SJCRH30 (cell line): ENCODE data around the gene CUEDC2. TPM values are rescaled to one million over a fixed set of nuclear protein-coding genes. Genes with fewer than 3 reads are reported as not detected.

Experiments used
- DNase-seq, 2 experiments: peaks; one replicate each; pipeline ENCODE4 v3.0.0-alpha.2; 2015 to 2020
- H3K27ac ChIP-seq: fragments of 250-450 bp; sonication (Bioruptor Pico); 2 replicates; pipeline ENCODE4 v1.5.1; 2020; ENCODE audit warnings: mild to moderate bottlenecking, moderate library complexity
- H3K27me3 ChIP-seq: fragments of 250-450 bp; sonication (Bioruptor Pico); 2 replicates; pipeline ENCODE4 v1.5.1; 2020; ENCODE audit warnings: mild to moderate bottlenecking, moderate library complexity
- H3K36me3 ChIP-seq: fragments of 250-450 bp; sonication (Bioruptor Pico); 2 replicates; pipeline ENCODE4 v1.5.1; 2020; ENCODE audit warnings: mild to moderate bottlenecking, moderate library complexity
- H3K4me1 ChIP-seq: fragments of 250-450 bp; sonication (Bioruptor Pico); 2 replicates; pipeline ENCODE4 v1.5.1; 2020; ENCODE audit warnings: mild to moderate bottlenecking, moderate library complexity
- H3K4me3 ChIP-seq: fragments of 250-450 bp; sonication (Bioruptor Pico); 2 replicates; pipeline ENCODE4 v1.5.1; 2020; ENCODE audit warnings: mild to moderate bottlenecking, moderate library complexity
- H3K9me3 ChIP-seq: fragments of 250-450 bp; sonication (Bioruptor Pico); replicated peaks from 2 replicates; pipeline ENCODE4 v1.5.1; 2020; ENCODE audit warnings: mild to moderate bottlenecking, moderate library complexity
- total RNA-seq: library from RNA; depleted of rRNA; stranded (reverse); fragments of >200 nt; shearing (Covaris generic); gene quantifications from 2 replicates; pipeline ENCODE4 v1.2.3, GENCODE V29; 2014

Gene CUEDC2
- total RNA-seq, 1 experiment from 2014 or later: 101 TPM

DNA sequence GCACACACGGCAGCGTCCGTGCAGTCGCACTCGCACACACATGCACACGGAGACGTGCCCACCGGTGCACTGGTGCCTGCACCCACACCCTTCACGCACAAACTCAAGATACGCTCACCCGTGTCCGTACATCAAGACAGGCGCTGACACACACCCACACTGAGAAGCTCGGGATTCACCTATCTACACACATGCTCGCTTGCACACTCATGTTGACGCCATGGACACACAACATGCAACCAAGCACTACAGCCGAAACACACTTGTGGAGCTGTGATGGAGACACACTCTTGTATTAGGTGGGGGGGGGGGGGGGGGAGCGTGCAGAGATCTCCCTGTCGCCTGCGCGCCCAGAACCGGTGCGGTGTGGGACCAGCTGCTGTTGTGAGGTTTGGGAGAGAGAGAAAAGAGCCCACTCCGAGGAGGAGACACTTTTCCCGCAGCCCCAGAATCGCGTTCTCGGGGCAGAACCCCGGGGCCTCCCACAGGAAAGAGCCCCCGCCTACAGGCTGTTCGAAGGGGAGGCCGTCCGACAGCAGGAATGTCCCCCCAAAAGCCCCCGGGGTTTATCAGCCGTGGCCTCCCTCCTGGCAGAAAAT lies 37.5 kb downstream of the CUEDC2 start:
- peaks cover 8% of the 10 kb centered on the region; the same call in 1 of the 2 replicates for H3K4me1 ChIP-seq
- no peaks in the 10 kb centered on the region for H3K9me3 ChIP-seq
- peak overlapping the region; percentile 45 for H3K27ac ChIP-seq
- H3K27me3 ChIP-seq: no peaks in the 10 kb centered on the region
- H3K4me3 ChIP-seq: peak overlapping the region; percentile 83
- no peaks in the 10 kb centered on the region for H3K36me3 ChIP-seq
- DNase-seq: peak; percentile 73 to 75

DNA sequence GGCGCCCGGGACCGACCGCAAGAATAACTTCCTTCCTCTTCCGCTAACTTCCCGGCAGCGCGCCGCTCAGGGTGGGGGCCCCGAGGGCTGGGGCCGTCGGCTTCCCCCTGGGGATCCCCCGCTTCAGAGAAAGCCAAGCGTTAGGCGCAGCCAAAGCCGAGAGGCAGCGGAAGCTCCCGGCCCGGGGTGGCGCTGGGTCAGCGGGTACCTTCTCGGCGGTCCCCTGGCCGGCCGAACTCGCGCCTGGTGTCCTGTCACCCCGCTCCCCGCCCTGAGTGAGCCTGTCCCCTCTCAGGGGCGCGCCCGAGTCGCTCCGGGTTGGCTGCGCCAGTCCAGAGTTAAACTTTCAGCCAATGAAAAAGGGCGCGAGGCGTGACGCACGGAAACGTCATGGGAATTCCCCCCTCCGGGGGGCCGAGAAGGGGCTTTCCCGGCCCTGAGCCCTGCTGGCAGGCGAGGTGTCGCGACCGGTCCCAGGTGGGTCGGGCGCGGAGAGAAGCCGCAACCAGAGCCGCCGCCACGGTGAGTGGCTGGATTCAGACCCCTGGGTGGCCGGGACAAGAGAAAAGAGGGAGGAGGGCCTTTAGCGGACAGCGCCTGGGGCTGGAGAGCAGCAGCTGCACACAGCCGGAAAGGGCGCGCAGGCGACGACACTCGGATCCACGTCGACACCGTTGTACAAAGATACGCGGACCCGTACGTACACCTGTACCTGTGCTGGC lies 38.1 kb downstream of the CUEDC2 start:
- Histone ChIP-seq H3K4me3 (peak overlapping the region; percentile 83), H3K9me3 (no peaks in the 10 kb centered on the region), H3K27ac (peak overlapping the region; percentile 45), H3K27me3 (no peaks in the 10 kb centered on the region), H3K4me1 (peaks cover 8% of the 10 kb centered on the region; the same call in 1 of the 2 replicates), H3K36me3 (no peaks in the 10 kb centered on the region)
- peak; percentile 99 for DNase-seq

DNA sequence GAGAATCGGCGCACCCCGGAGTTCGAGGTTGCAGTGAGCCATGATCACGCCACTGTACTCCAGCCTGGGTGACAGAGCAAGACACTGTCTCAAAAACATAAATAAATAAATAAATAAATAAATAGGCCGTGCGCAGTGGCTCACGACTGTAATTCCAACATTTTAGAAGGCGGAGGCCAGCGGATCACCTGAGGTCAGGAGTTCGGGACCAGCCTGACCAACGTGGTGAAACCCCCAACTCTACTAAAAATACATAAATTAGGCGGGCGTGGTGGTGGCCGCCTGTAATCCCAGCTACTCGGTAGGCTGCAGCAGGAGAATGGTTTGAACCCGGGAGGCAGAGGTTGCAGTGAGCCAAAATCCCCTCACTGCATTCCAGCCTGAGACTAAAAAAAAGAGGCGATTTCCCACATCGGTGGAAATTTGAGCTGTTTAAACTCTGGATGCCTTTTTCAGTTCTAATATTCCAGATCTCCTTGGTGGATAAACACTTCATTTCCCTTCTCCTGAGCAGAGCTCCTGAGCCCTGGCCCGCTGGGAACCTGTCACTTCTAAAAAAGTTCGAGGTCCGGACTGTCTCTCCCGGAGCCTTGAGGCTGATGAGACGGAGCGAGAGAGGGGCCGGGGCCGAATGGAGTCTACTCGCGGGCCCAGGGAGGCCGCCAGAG lies 38.8 kb downstream of the CUEDC2 start:
- Histone ChIP-seq H3K9me3 (no peaks in the 10 kb centered on the region), H3K27ac (peak overlapping the region; percentile 45; the same call in 1 of the 2 replicates), H3K4me3 (peak overlapping the region; percentile 83), H3K4me1 (peaks cover 8% of the 10 kb centered on the region; the same call in 1 of the 2 replicates), H3K27me3 (no peaks in the 10 kb centered on the region), H3K36me3 (no peaks in the 10 kb centered on the region)
- no peak for DNase-seq

DNA sequence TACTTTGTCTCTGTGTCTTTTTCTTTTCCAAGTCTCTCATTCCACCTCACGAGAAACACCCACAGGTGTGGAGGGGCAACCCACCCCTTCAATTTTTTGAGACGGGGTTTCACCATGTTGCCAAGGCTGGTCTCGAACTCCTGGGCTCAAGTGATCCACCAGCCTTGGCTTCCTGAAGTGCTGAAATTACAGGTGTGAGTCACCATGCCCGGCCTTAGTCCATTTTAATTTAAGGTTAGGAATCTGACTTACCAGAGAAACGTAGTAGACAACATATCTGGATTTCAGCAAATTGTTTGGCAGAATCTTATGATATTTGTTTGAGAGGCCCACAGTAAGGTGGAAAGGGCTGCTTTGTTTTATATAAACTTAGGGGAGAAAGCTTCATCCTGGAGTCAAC lies 40.1 kb downstream of the CUEDC2 start:
- H3K9me3 ChIP-seq: no peaks in the 10 kb centered on the region
- no peak overlapping the region for H3K27ac ChIP-seq
- no peak overlapping the region for H3K4me3 ChIP-seq
- H3K4me1 ChIP-seq: peaks cover 8% of the 10 kb centered on the region; the same call in 1 of the 2 replicates
- DNase-seq: no peak
- H3K36me3 ChIP-seq: no peaks in the 10 kb centered on the region
- H3K27me3 ChIP-seq: no peaks in the 10 kb centered on the region

DNA sequence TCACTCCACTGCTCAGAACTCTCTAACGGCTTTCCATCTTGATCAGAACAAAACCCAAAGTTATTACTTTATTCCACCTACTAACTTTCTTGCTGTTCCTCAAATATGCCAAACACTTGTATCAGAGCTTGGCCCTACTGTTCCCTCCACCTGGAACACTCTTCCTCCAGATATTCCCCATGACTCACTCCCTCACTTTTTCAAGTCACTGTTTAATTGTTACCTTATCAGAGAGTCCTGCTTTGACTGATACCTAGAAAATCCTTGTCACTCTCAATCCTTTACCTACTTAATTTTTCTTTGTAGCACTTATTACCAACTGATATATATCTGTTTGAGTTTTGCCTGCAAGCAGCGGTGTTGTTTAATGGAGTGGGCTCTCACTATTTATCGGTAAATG lies 42.5 kb downstream of the CUEDC2 start:
- Histone ChIP-seq H3K4me1 (0 out of 2 replicates have a peak, but pooled peaks cover 3% of the 10 kb centered on the region), H3K4me3 (no peak overlapping the region), H3K27me3 (no peaks in the 10 kb centered on the region), H3K9me3 (no peaks in the 10 kb centered on the region), H3K36me3 (no peaks in the 10 kb centered on the region), H3K27ac (no peak overlapping the region)
- DNase-seq: no peak

DNA sequence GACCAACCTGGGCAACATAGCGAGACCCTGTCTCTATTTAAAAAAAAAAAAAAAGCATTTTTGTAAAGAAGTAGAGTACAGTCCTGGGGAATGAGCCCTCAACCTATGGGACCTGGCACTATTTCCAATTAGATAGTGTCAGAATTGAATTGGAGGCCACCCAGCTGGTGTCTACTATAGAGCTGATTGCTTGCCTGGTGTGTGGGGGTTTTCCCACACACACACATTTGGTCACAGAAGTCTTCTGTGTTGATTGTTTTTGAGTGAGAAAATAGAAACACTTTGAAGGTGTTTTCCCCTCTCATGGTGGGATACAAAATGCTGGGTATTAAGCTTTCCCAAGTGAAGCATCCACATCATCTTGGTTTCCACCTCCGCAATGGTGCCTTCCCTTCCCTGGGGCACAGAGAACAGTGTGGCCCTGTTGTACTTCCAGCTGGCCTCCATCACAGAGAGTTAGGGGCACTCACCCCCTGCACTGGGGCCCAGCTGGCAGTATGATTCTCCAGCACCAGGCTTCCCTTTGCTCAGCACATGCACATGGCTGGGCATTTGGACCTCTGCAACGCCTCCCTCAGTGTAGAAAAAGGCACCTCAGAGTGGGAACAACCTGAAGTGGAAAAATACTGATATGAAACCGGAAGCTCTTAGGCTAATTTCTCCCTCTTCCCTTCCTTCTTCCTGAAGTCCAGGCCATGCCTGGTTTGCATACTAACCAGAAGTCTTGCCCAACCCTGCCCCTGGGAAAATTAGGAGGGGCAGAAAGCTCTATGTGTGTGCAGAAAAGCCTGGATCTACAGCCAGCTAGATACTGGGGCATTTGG lies 47.6 kb downstream of the CUEDC2 start:
- H3K27ac ChIP-seq: no peak overlapping the region
- no peaks in the 10 kb centered on the region for H3K27me3 ChIP-seq
- no peaks in the 10 kb centered on the region for H3K4me1 ChIP-seq
- H3K9me3 ChIP-seq: no peaks in the 10 kb centered on the region
- DNase-seq: no peak
- no peak overlapping the region for H3K4me3 ChIP-seq
- H3K36me3 ChIP-seq: peaks cover 40% of the 10 kb centered on the region

DNA sequence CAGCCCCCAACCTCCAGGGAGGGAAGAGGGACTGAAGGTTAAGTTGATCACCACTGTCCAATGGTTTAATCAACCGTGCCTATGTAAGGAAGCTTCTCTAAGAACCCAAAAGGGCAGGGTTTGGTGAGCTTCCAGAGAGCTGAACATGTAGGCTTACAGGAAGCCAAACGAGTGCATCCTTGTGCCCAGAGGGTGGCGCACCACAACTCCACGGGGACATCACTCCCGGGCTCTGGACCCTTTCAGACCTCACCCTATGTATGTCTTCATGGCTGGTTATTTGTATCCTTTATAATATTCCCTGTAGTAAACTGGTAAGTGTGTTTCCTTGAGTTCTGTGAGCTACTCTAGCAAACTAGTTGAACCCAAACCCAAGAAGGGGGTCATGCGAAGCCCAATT lies 48.3 kb downstream of the CUEDC2 start:
- Histone ChIP-seq H3K36me3 (peaks cover 47% of the 10 kb centered on the region), H3K9me3 (no peaks in the 10 kb centered on the region), H3K4me1 (no peaks in the 10 kb centered on the region), H3K27ac (no peak overlapping the region), H3K27me3 (no peaks in the 10 kb centered on the region), H3K4me3 (no peak overlapping the region)
- DNase-seq: no peak

DNA sequence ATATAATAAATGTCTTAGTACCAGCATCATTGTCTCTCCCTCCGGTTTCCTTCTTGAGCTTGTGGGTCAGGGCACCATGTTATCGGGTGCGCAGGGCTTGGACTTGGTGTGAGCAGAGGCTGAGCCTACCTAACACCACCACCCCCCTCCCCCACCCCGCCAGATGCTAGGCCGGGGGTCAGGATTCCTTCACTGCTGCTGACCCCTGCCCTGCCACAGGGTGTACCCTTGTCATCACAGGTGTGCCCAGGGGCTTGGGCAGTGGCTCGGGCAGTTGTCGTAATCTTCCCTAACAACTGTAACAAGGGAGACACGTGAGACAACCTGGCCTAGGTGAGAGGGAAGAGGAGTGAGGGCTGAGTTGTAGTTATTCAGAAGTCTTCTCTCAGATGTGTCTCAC lies 49.5 kb downstream of the CUEDC2 start:
- no peak for DNase-seq
- Histone ChIP-seq H3K27me3 (no peaks in the 10 kb centered on the region), H3K27ac (no peak overlapping the region), H3K4me1 (no peaks in the 10 kb centered on the region), H3K36me3 (peaks cover 57% of the 10 kb centered on the region), H3K9me3 (no peaks in the 10 kb centered on the region), H3K4me3 (no peak overlapping the region)

DNA sequence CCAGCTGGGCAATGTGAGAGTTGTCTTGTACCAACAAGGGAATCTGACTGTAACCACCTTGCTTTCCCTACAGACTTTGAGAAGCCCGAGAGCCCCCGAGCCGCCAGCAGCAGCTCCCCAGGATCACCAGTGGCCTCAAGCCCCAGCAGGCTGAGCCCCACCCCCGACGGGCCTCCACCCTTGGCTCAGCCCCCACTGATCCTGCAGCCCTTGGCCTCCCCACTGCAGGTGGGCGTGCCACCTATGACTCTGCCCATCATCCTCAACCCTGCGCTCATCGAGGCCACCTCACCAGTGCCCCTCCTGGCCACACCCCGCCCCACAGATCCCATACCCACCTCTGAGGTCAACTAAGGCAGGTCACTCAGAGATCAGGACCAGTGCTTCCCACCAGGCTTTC lies 50.4 kb downstream of the CUEDC2 start:
- H3K9me3 ChIP-seq: no peaks in the 10 kb centered on the region
- H3K4me3 ChIP-seq: no peak overlapping the region
- no peaks in the 10 kb centered on the region for H3K27me3 ChIP-seq
- DNase-seq: no peak
- H3K4me1 ChIP-seq: no peaks in the 10 kb centered on the region
- H3K36me3 ChIP-seq: peaks cover 65% of the 10 kb centered on the region
- H3K27ac ChIP-seq: no peak overlapping the region

DNA sequence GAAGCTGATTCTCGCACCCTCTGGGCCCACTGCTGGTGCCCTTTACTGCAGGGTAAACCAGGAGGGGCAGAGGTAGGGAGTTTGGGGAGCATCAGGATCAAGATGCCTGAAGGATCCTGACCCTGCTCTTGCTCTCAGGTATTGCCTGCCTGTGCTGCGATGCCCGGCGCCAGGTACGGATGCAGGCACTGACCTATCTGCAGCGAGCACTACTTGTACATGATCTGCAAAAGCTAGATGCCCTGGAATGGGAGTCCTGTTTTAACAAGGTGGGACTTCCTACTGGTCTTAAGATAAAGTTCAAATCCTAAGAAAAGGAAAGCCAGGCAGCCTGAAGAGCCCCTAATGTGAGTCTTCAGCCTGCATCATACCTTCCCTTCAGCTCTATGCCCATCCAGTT lies 53.0 kb downstream of the CUEDC2 start:
- H3K36me3 ChIP-seq: peaks cover 91% of the 10 kb centered on the region

DNA sequence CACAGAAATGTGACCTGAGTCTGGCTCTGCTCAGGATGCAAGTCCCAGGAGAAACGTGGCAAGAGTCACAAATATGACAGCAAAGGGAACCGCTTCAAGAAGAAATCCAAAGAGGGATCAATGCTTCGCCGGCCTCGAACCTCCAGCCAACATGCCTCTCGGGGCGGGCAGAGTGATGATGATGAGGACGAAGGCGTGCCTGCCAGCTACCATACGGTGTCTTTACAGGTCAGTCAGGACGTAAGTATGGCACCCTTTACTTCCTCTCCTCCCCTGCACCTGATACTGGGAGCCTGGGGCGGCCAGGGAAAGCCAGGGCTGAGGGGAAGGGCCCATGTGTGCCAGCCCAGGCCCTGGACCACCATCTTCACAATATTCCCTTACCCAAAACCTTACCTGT lies 55.5 kb downstream of the CUEDC2 start:
- no peak for DNase-seq

More for the DNA sequence above, 53.0 kb downstream of the CUEDC2 start:
- Histone ChIP-seq H3K4me3 (no peak overlapping the region), H3K27me3 (no peaks in the 10 kb centered on the region), H3K4me1 (no peaks in the 10 kb centered on the region), H3K27ac (no peak overlapping the region), H3K9me3 (no peaks in the 10 kb centered on the region)
- no peak for DNase-seq

DNA sequence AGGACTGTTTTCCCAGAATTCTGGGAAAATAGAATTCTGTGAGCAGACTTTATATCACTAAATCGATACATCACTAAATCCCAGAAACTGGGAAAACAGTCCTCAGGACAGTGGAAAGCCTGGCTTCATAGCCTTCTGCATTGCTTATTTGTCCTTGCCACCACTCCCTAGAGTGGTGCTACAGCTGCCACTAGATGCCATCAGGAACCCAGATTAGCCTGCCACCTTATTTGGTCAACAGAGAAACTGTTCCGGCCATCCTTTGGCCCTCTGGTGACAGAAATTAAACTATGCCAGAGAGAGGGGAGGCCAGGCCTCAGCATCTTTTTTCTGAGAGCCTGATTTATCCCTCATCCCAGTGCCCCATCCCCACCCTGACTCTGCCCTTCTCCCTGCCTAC lies 56.5 kb downstream of the CUEDC2 start:
- Histone ChIP-seq H3K27me3 (no peaks in the 10 kb centered on the region), H3K4me1 (no peaks in the 10 kb centered on the region), H3K27ac (no peak overlapping the region), H3K36me3 (peaks cover 94% of the 10 kb centered on the region), H3K4me3 (no peak overlapping the region), H3K9me3 (no peaks in the 10 kb centered on the region)
- DNase-seq: no peak

More for the DNA sequence above, 55.5 kb downstream of the CUEDC2 start:
- Histone ChIP-seq H3K4me3 (no peak overlapping the region), H3K4me1 (no peaks in the 10 kb centered on the region), H3K9me3 (no peaks in the 10 kb centered on the region), H3K27ac (no peak overlapping the region), H3K36me3 (peaks cover 91% of the 10 kb centered on the region), H3K27me3 (no peaks in the 10 kb centered on the region)

DNA sequence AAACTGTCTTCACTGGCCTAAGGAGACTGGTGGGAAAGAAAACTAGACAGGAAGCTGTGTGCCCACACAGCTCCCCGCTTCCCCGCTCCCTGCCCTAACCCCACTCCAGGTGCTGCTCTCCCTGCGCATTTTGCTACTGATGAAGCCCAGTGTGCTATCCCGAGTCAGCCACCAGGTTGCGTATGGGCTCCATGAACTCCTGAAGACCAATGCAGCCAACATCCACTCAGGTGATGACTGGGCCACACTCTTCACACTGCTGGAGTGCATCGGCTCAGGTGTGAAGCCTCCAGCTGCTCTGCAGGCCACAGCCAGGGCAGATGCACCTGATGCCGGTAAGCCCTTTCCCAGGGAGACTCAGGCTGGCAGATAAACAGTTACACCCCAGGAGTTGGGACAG lies 57.1 kb downstream of the CUEDC2 start:
- Histone ChIP-seq H3K36me3 (peaks cover 95% of the 10 kb centered on the region), H3K9me3 (no peaks in the 10 kb centered on the region), H3K27me3 (no peaks in the 10 kb centered on the region), H3K27ac (no peak overlapping the region), H3K4me3 (no peak overlapping the region), H3K4me1 (no peaks in the 10 kb centered on the region)
- DNase-seq: no peak
